Measurements from ENCODE around the gene PKN2.

GRCh38 chr1:88768816-88769215 lies 84.7 kb downstream of the PKN2 start:
- TF ChIP-seq CTCF (conservative IDR thresholded peaks at IDR 0.05 in 1 of 2, IDR thresholded peaks at IDR 0.05 in 1 of 2; ENCODE audit: low read depth in 1 of 2, low read length in 2 of 2) = no peak
- TF ChIP-seq EZH2 (IDR thresholded peaks at IDR 0.05; ENCODE audit: low read length, missing control alignments) = no peak

Measured in fibroblast of lung (primary cell).